SK-N-SH treated with all-trans-retinoic acid at 6 μM for 48 hours (cell line): ENCODE data around the gene EPS8.

Experiments
- ATAC-seq: fragments of 200-7000 bp; cut with Tn5 transposase; 3 replicates; pipeline ENCODE4 v1.9.1; 2020; ENCODE audit warnings: mild to moderate bottlenecking, moderate library complexity
- ARNTL ChIP-seq: fragments of 450-650 bp; formaldehyde crosslinking; IDR thresholded peaks from 2 replicates; pipeline ENCODE4 v1.5.0; 2020; ENCODE audit warnings: low read depth, mild to moderate bottlenecking, moderate library complexity, borderline replicate concordance
- BACH2 ChIP-seq: fragments of 250-450 bp; sonication (Bioruptor Pico); IDR thresholded peaks from 2 replicates; pipeline ENCODE4 v1.9.0; 2021; ENCODE audit warnings: mild to moderate bottlenecking, borderline replicate concordance
- CSDC2 ChIP-seq: fragments of 250-450 bp; sonication (Bioruptor Pico); IDR thresholded peaks from 2 replicates; pipeline ENCODE4 v1.5.0; 2020; ENCODE audit warnings: mild to moderate bottlenecking, moderate library complexity
- ESRRG ChIP-seq: fragments of 250-450 bp; sonication (Bioruptor Pico); IDR thresholded peaks from 2 replicates; pipeline ENCODE4 v1.6.1; 2021; ENCODE audit warnings: mild to moderate bottlenecking
- GLIS3 ChIP-seq: fragments of 250-450 bp; sonication (Bioruptor Pico); IDR thresholded peaks from 2 replicates; pipeline ENCODE4 v1.5.0; 2020; ENCODE audit warnings: mild to moderate bottlenecking, moderate library complexity
- ISL1 ChIP-seq: fragments of 250-450 bp; sonication (Bioruptor Pico); IDR thresholded peaks from 2 replicates; pipeline ENCODE4 v2.1.2; 2022; ENCODE audit warnings: mild to moderate bottlenecking, moderate library complexity
- OSR1 ChIP-seq: fragments of 250-450 bp; sonication (Bioruptor Pico); IDR thresholded peaks from 2 replicates; pipeline ENCODE4 v1.8.0; 2022; ENCODE audit warnings: moderate library complexity, mild to moderate bottlenecking, inconsistent platforms
- PPARA ChIP-seq: fragments of 250-450 bp; sonication (Bioruptor Pico); IDR thresholded peaks from 2 replicates; pipeline ENCODE4 v1.5.0; 2020; ENCODE audit warnings: mild to moderate bottlenecking, borderline replicate concordance
- RARB ChIP-seq: fragments of 250-450 bp; sonication (Bioruptor Pico); IDR thresholded peaks from 2 replicates; pipeline ENCODE4 v1.8.0; 2021; ENCODE audit warnings: mild to moderate bottlenecking, moderate library complexity
- SNAI2 ChIP-seq: fragments of 250-450 bp; sonication (Bioruptor Pico); IDR thresholded peaks from 2 replicates; pipeline ENCODE4 v1.5.0; 2020; ENCODE audit warnings: mild to moderate bottlenecking, moderate library complexity
- TCF4 ChIP-seq: fragments of 250-450 bp; sonication (Bioruptor Pico); IDR thresholded peaks from 2 replicates; pipeline ENCODE4 v1.8.0; 2021; ENCODE audit warnings: mild to moderate bottlenecking, moderate library complexity, borderline replicate concordance
- TOX ChIP-seq: fragments of 250-450 bp; sonication (Bioruptor Pico); IDR thresholded peaks from 2 replicates; pipeline ENCODE4 v1.8.0; 2021; ENCODE audit warnings: mild to moderate bottlenecking, moderate library complexity, borderline replicate concordance
- ZC3H10 ChIP-seq: fragments of 250-450 bp; sonication (Bioruptor Pico); IDR thresholded peaks from 2 replicates; pipeline ENCODE4 v1.5.1; 2021; ENCODE audit warnings: mild to moderate bottlenecking, moderate library complexity
- ZFP3 ChIP-seq: fragments of 250-450 bp; sonication (Bioruptor Pico); IDR thresholded peaks from 2 replicates; pipeline ENCODE4 v1.5.0; 2020; ENCODE audit warnings: mild to moderate bottlenecking, moderate library complexity
- ZFP30 ChIP-seq: fragments of 450-650 bp; formaldehyde crosslinking; IDR thresholded peaks from 2 replicates; pipeline ENCODE4 v1.5.0; 2022; ENCODE audit warnings: mild to moderate bottlenecking, moderate library complexity
- ZNF565 ChIP-seq: fragments of 450-650 bp; formaldehyde crosslinking; conservative IDR thresholded peaks from 2 replicates; pipeline ENCODE4 v1.5.0; 2020; ENCODE audit warnings: low read depth, mild to moderate bottlenecking, moderate library complexity
- ZNF70 ChIP-seq: fragments of 450-650 bp; formaldehyde crosslinking; IDR thresholded peaks from 2 replicates; pipeline ENCODE4 v1.5.0; 2020; ENCODE audit warnings: mild to moderate bottlenecking, moderate library complexity
- ZNF8 ChIP-seq: fragments of 450-650 bp; formaldehyde crosslinking; IDR thresholded peaks from 2 replicates; pipeline ENCODE4 v1.5.0; 2020; ENCODE audit warnings: mild to moderate bottlenecking, moderate library complexity
- TF ChIP-seq, protein P1 (sequence below): fragments of 250-450 bp; sonication (Bioruptor Pico); IDR thresholded peaks from 2 replicates; pipeline ENCODE4 v1.8.0; 2021; ENCODE audit warnings: low read depth, mild to moderate bottlenecking, moderate library complexity, borderline replicate concordance
- TF ChIP-seq, protein P2 (sequence below): fragments of 250-450 bp; sonication (Bioruptor Pico); IDR thresholded peaks from 2 replicates; pipeline ENCODE4 v1.5.0; 2020; ENCODE audit warnings: mild to moderate bottlenecking, moderate library complexity
- TF ChIP-seq, protein P3 (sequence below): fragments of 250-450 bp; sonication (Bioruptor Pico); IDR thresholded peaks from 2 replicates; pipeline ENCODE4 v1.8.0; 2020; ENCODE audit warnings: mild to moderate bottlenecking, moderate library complexity, borderline replicate concordance
- TF ChIP-seq, protein P4 (sequence below): fragments of 250-450 bp; sonication (Bioruptor Pico); IDR thresholded peaks from 2 replicates; pipeline ENCODE4 v1.5.1; 2021; ENCODE audit warnings: mild to moderate bottlenecking, moderate library complexity
- TF ChIP-seq, protein P5 (sequence below): fragments of 250-450 bp; sonication (Bioruptor Pico); IDR thresholded peaks from 2 replicates; pipeline ENCODE4 v1.5.1; 2020; ENCODE audit warnings: low read depth, mild to moderate bottlenecking, moderate library complexity

The EPS8 gene

DNA sequence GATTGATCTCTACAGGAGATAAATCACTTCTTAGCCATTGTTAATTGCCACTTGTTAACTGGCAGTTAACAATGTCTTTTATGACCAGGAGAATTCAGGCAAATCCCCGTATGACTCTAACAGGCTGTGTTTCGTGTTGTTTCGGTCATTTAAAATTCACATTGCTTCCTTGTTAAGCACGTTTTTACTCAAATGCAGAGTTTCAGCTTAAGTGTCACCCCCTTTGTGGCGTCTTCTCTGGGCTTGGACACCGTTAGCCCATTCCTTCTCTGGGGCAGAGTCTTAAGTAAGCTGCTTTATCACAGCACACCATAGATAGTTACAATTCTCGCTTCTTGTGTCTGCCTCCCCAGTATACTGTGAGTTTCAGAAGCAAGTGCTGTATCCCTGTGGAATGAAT is 205.4 kb downstream of the EPS8 start:
- no peak for ATAC-seq
- TF ChIP-seq ZNF8 (CRISPR knock-in tag) = no peak
- no peak for TF ChIP-seq BACH2 (CRISPR knock-in tag)
- TF ChIP-seq, protein P1, sequence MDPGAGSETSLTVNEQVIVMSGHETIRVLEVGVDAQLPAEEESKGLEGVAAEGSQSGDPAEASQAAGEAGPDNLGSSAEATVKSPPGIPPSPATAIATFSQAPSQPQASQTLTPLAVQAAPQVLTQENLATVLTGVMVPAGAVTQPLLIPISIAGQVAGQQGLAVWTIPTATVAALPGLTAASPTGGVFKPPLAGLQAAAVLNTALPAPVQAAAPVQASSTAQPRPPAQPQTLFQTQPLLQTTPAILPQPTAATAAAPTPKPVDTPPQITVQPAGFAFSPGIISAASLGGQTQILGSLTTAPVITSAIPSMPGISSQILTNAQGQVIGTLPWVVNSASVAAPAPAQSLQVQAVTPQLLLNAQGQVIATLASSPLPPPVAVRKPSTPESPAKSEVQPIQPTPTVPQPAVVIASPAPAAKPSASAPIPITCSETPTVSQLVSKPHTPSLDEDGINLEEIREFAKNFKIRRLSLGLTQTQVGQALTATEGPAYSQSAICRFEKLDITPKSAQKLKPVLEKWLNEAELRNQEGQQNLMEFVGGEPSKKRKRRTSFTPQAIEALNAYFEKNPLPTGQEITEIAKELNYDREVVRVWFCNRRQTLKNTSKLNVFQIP = no peak
- TF ChIP-seq CSDC2 (CRISPR knock-in tag) = no peak
- TF ChIP-seq TCF4 (CRISPR knock-in tag) = no peak
- TF ChIP-seq OSR1 (CRISPR knock-in tag) = no peak
- TF ChIP-seq, protein P2, sequence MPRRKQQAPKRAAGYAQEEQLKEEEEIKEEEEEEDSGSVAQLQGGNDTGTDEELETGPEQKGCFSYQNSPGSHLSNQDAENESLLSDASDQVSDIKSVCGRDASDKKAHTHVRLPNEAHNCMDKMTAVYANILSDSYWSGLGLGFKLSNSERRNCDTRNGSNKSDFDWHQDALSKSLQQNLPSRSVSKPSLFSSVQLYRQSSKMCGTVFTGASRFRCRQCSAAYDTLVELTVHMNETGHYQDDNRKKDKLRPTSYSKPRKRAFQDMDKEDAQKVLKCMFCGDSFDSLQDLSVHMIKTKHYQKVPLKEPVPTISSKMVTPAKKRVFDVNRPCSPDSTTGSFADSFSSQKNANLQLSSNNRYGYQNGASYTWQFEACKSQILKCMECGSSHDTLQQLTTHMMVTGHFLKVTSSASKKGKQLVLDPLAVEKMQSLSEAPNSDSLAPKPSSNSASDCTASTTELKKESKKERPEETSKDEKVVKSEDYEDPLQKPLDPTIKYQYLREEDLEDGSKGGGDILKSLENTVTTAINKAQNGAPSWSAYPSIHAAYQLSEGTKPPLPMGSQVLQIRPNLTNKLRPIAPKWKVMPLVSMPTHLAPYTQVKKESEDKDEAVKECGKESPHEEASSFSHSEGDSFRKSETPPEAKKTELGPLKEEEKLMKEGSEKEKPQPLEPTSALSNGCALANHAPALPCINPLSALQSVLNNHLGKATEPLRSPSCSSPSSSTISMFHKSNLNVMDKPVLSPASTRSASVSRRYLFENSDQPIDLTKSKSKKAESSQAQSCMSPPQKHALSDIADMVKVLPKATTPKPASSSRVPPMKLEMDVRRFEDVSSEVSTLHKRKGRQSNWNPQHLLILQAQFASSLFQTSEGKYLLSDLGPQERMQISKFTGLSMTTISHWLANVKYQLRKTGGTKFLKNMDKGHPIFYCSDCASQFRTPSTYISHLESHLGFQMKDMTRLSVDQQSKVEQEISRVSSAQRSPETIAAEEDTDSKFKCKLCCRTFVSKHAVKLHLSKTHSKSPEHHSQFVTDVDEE = no peak
- no peak for TF ChIP-seq SNAI2
- TF ChIP-seq, protein P3, sequence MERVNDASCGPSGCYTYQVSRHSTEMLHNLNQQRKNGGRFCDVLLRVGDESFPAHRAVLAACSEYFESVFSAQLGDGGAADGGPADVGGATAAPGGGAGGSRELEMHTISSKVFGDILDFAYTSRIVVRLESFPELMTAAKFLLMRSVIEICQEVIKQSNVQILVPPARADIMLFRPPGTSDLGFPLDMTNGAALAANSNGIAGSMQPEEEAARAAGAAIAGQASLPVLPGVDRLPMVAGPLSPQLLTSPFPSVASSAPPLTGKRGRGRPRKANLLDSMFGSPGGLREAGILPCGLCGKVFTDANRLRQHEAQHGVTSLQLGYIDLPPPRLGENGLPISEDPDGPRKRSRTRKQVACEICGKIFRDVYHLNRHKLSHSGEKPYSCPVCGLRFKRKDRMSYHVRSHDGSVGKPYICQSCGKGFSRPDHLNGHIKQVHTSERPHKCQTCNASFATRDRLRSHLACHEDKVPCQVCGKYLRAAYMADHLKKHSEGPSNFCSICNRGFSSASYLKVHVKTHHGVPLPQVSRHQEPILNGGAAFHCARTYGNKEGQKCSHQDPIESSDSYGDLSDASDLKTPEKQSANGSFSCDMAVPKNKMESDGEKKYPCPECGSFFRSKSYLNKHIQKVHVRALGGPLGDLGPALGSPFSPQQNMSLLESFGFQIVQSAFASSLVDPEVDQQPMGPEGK = no peak
- TF ChIP-seq, protein P4, sequence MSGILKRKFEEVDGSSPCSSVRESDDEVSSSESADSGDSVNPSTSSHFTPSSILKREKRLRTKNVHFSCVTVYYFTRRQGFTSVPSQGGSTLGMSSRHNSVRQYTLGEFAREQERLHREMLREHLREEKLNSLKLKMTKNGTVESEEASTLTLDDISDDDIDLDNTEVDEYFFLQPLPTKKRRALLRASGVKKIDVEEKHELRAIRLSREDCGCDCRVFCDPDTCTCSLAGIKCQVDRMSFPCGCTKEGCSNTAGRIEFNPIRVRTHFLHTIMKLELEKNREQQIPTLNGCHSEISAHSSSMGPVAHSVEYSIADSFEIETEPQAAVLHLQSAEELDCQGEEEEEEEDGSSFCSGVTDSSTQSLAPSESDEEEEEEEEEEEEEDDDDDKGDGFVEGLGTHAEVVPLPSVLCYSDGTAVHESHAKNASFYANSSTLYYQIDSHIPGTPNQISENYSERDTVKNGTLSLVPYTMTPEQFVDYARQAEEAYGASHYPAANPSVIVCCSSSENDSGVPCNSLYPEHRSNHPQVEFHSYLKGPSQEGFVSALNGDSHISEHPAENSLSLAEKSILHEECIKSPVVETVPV (CRISPR knock-in tag) = no peak
- no peak for TF ChIP-seq ZFP3 (CRISPR knock-in tag)
- TF ChIP-seq ISL1 (CRISPR knock-in tag) = no peak
- no peak for TF ChIP-seq GLIS3 (CRISPR knock-in tag)
- TF ChIP-seq ESRRG (CRISPR knock-in tag) = no peak
- no peak for TF ChIP-seq ZC3H10 (CRISPR knock-in tag)
- no peak for TF ChIP-seq ARNTL (CRISPR knock-in tag)
- no peak for TF ChIP-seq PPARA (CRISPR knock-in tag)
- TF ChIP-seq, protein P5, sequence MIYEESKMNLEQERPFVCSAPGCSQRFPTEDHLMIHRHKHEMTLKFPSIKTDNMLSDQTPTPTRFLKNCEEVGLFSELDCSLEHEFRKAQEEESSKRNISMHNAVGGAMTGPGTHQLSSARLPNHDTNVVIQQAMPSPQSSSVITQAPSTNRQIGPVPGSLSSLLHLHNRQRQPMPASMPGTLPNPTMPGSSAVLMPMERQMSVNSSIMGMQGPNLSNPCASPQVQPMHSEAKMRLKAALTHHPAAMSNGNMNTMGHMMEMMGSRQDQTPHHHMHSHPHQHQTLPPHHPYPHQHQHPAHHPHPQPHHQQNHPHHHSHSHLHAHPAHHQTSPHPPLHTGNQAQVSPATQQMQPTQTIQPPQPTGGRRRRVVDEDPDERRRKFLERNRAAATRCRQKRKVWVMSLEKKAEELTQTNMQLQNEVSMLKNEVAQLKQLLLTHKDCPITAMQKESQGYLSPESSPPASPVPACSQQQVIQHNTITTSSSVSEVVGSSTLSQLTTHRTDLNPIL = no peak

DNA sequence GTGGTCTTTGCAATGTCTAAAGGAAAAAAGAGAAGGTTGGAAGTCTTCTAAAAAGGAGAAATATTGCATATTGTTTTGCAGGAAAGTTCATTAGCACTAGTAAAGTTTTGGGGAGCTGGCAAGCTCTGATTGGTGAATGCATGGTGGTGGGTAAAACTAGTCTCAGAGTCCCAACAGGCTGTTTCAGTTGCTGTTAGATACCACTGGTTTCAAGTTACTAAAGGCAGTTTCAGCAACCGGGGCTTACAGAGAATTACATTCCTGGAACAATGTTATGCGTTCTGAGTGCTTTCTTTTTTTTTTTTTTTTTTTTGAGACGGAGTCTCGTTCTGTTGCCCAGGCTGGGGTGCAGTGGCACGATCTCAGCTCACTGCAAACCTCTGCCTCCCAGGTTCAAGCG is 208.2 kb downstream of the EPS8 start:
- TF ChIP-seq, protein P3 = no peak
- TF ChIP-seq CSDC2 (CRISPR knock-in tag) (no peak), ESRRG (CRISPR knock-in tag) (no peak), RARB (no peak), ZC3H10 (CRISPR knock-in tag) (no peak), BACH2 (CRISPR knock-in tag) (no peak), TCF4 (CRISPR knock-in tag) (no peak), ZFP30 (CRISPR knock-in tag) (no peak), OSR1 (CRISPR knock-in tag) (no peak), ZNF565 (CRISPR knock-in tag) (no peak), SNAI2 (no peak), TOX (no peak), ZNF70 (no peak), PPARA (CRISPR knock-in tag) (no peak), ZFP3 (CRISPR knock-in tag) (no peak)
- TF ChIP-seq, protein P5 = no peak
- TF ChIP-seq, protein P2 = no peak
- peak; percentile 59 for ATAC-seq
